HAP-1 (cell line): ENCODE measurements around the gene PLEKHA4.
A peak's percentile ranks its signal among the peaks of the same experiment; 100 is the strongest.
"Not testable (repeated sequence)": the region's sequence is repeated elsewhere in the genome, so short reads cannot be mapped to it uniquely, and the experiment has no call there.

Experiments used
- DNase-seq, 2 experiments: peaks; one replicate each; pipeline ENCODE4 v3.0.0-alpha.2; 2016 to 2020; ENCODE audit warnings: low spot score in 2 of 2
- H3K27me3 ChIP-seq: fragments of 250-450 bp; sonication (Bioruptor Pico); 2 replicates; pipeline ENCODE4 v1.5.1; 2020; ENCODE audit warnings: low read depth, mild to moderate bottlenecking, moderate library complexity
- H3K36me3 ChIP-seq: fragments of 250-450 bp; sonication (Bioruptor Pico); replicated peaks from 2 replicates; pipeline ENCODE4 v1.5.1; 2020; ENCODE audit warnings: mild to moderate bottlenecking
- H3K4me1 ChIP-seq: fragments of 250-450 bp; sonication (Bioruptor Pico); 2 replicates; pipeline ENCODE4 v1.5.1; 2020; ENCODE audit warnings: mild to moderate bottlenecking
- H3K4me3 ChIP-seq: fragments of 250-450 bp; sonication (Bioruptor Pico); 2 replicates; pipeline ENCODE4 v1.5.1; 2020; ENCODE audit warnings: mild to moderate bottlenecking, moderate library complexity
- H3K9me3 ChIP-seq: fragments of 250-450 bp; sonication (Bioruptor Pico); 2 replicates; pipeline ENCODE4 v1.5.1; 2020; ENCODE audit warnings: mild to moderate bottlenecking, moderate library complexity
- in situ Hi-C: fragments of 300-500 bp; cut with MboI; formaldehyde crosslinking; loops from 3 replicates; pipeline ENCODE4 v1.14.3; 2020; ENCODE audit warnings: low sequenced_read_pairs, inconsistent platforms, mixed read lengths

PLEKHA4 gene

DNA sequence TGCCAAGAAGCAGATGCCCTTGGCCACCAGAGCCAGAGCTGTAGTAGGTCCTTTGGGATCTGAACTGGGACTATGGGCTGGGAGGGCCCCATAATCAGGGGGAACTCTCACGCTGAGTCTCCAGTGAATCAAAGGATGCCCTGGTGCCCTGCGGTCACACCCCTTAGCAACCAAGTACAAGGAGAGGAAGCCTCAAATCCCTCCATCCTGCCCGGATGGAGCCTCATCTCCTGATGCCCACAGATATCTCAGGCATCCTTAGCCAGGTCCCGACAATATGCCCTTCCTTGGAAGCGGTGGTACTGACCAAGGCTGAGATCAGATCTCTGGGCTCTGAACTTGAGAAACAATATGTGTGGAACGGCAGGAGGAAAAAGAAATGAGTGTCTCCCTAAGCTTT is 1.7 kb downstream of the PLEKHA4 start:
- in situ Hi-C loops: no loop called here

GRCh38 chr19:48862827-48863226 is 5.6 kb downstream of the PLEKHA4 start:
- Histone ChIP-seq H3K27me3 (no peaks in the 10 kb centered on the region), H3K4me3 (no peak overlapping the region), H3K36me3 (no peaks in the 10 kb centered on the region), H3K4me1 (peaks cover 3% of the 10 kb centered on the region), H3K9me3 (no peaks in the 10 kb centered on the region)
- DNase-seq: no peak
- in situ Hi-C loops: no loop called here

More for the DNA sequence above, 1.7 kb downstream of the PLEKHA4 start:
- Histone ChIP-seq H3K4me1 (peaks cover 10% of the 10 kb centered on the region), H3K4me3 (no peak overlapping the region), H3K36me3 (no peaks in the 10 kb centered on the region), H3K27me3 (no peaks in the 10 kb centered on the region), H3K9me3 (no peaks in the 10 kb centered on the region)
- DNase-seq: no peak

GRCh38 chr19:48861313-48861712 is 7.1 kb downstream of the PLEKHA4 start:
- in situ Hi-C loops: no loop called here
- no peaks in the 10 kb centered on the region for H3K27me3 ChIP-seq
- H3K4me1 ChIP-seq: no peaks in the 10 kb centered on the region; the same call in 1 of the 2 replicates
- no peaks in the 10 kb centered on the region for H3K9me3 ChIP-seq
- no peak for DNase-seq
- H3K4me3 ChIP-seq: no peak overlapping the region
- H3K36me3 ChIP-seq: no peaks in the 10 kb centered on the region

DNA sequence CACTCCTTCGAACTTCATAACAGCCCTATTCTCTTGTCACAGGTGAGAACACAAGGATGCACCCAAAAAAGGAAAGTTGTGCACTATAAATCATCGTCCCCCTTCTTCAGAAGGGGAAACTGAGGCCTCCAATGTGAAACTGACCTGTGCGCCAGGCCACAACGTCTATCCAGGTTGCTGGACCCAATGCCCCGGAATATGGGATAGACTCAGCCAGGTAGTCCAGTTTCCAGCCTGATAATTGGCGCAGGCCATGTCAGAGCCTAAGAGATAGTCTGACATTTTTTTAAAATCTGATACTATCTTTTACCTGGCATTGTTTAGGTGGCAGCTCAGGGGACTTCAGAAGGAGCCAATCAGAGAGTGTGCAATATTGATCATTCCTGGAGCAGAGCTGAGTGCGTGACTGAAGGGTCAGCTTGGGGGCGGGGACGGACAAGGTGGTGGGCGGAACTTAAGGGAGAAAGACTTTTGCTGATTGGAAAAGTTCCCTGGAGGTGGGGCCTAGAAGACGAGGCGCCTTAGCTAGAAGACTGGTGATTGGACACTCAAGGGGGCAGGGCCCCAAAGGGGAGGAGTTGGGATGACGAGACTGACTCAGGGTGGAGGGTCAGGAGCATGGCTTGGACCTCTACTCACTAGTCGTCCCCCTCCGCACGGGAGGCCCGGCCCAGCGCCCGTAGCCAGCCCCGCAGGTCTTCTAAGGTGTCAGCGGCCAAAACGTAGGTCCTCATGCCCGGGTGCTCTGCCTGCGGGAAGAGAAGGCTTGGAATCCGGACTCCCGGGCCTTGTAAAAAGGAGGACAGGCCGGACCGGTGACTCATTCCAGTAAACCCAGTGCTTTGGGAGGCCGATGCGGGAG is 8.5 kb downstream of the PLEKHA4 start:
- Histone ChIP-seq H3K9me3 (no peaks in the 10 kb centered on the region), H3K4me1 (no peaks in the 10 kb centered on the region; the same call in 1 of the 2 replicates), H3K27me3 (no peaks in the 10 kb centered on the region), H3K4me3 (peak overlapping the region; percentile 35), H3K36me3 (no peaks in the 10 kb centered on the region)
- in situ Hi-C loops: no loop called here
- peak in 1 of 2 experiments; percentile 72 for DNase-seq

DNA sequence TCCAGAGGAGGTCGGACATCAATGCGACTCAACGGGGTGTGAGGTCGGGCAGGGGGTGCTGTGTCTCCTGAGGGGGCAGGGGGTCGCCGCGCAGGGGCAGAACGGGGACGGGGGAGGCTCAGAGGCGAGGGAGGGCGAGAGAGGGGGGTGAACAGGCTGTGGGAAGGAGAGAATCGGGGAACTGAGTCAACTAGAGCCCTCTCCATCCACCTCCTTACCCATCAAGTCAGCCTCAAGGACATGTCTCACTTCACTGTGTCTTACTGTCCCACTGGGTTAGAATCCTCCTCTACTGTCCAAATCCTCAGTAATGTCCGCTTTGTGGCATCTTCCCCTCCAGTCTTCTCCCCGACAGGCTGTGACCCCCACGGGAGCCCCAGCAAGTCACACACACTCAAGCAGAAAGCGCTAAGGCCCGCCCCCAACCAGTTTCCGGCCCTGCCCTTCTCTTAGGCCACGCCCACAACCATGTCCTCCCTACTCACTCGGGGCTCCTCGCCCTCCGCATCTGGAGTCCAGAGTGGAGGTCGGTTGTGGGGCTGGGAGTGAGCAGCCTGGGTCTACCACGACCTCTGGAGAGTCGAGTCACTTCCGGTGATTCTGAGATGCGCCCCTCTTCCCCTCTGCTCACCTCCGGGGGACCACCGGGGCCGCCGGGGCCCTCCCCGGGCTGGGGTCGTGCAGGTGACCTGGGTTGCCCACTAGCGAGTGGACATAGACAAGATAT is 9.3 kb downstream of the PLEKHA4 start:
- peak overlapping the region; percentile 35 for H3K4me3 ChIP-seq
- DNase-seq: peak; percentile 53 to 89

DNA sequence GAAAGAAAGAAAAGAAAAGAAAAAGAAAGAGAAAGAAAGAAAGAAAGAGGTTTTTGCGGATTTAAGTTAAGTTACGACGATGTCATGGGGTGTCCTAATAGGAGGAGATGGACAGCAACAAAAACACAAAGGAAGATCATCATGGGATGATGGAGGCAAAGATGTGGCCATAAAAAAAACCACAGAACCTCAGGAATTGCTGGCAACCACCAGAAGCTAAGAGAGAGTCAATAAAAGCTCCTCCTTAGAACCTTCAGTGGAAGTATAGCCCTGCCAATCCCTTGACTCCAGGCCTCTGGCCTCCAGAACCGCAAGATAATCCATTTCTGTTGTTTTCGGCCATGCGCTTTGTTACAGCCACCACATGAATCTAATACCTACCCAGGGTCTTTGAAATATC is 11.5 kb downstream of the PLEKHA4 start:
- Histone ChIP-seq H3K4me3 (no peak overlapping the region), H3K9me3 (no peaks in the 10 kb centered on the region), H3K36me3 (no peaks in the 10 kb centered on the region), H3K4me1 (no peaks in the 10 kb centered on the region; the same call in 1 of the 2 replicates), H3K27me3 (no peaks in the 10 kb centered on the region)
- in situ Hi-C loops: no loop called here
- DNase-seq: no peak

More for the DNA sequence above, 9.3 kb downstream of the PLEKHA4 start:
- no peaks in the 10 kb centered on the region; the same call in 1 of the 2 replicates for H3K4me1 ChIP-seq
- no peaks in the 10 kb centered on the region for H3K27me3 ChIP-seq
- H3K9me3 ChIP-seq: no peaks in the 10 kb centered on the region
- in situ Hi-C loops: no loop called here
- no peaks in the 10 kb centered on the region for H3K36me3 ChIP-seq

DNA sequence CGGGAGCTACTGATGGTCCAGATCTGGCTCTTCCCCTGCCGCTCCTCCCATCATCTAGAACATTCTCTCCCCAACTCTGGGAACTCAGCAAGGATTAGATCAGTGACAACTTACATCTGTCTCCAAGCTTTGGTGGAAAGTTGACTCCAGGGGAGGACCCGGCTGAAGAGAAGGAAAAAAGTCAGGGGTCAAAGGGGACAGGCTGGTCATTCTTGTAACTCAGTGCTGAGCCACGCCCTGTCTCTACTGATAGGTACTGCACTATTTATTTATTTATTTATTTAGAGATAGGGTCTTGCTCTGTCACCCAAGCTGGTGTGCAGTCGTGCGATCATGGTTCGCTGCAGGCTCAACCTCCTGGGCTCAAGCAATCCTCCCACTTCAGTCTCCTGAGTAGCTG is 14.3 kb downstream of the PLEKHA4 start:
- no peaks in the 10 kb centered on the region for H3K9me3 ChIP-seq
- no peak for DNase-seq
- in situ Hi-C loops: no loop called here
- H3K4me3 ChIP-seq: no peak overlapping the region
- no peaks in the 10 kb centered on the region for H3K27me3 ChIP-seq
- no peaks in the 10 kb centered on the region for H3K36me3 ChIP-seq
- H3K4me1 ChIP-seq: no peaks in the 10 kb centered on the region; the same call in 1 of the 2 replicates

GRCh38 chr19:48853483-48853882 is 14.9 kb downstream of the PLEKHA4 start:
- H3K4me1 ChIP-seq: no peaks in the 10 kb centered on the region; the same call in 1 of the 2 replicates
- no peak overlapping the region for H3K4me3 ChIP-seq
- no peaks in the 10 kb centered on the region for H3K27me3 ChIP-seq
- no peaks in the 10 kb centered on the region for H3K9me3 ChIP-seq
- no peaks in the 10 kb centered on the region for H3K36me3 ChIP-seq
- no peak for DNase-seq
- in situ Hi-C loops: no loop called here

- H3K36me3 ChIP-seq: no peaks in the 10 kb centered on the region
- in situ Hi-C loops: no loop called here
- H3K9me3 ChIP-seq: no peaks in the 10 kb centered on the region
- no peaks in the 10 kb centered on the region for H3K4me1 ChIP-seq
- DNase-seq: no peak
- no peaks in the 10 kb centered on the region for H3K27me3 ChIP-seq
- H3K4me3 ChIP-seq: no peak overlapping the region
These were observed 16.1 kb downstream of the PLEKHA4 start for GRCh38 chr19:48852292-48852691.

DNA sequence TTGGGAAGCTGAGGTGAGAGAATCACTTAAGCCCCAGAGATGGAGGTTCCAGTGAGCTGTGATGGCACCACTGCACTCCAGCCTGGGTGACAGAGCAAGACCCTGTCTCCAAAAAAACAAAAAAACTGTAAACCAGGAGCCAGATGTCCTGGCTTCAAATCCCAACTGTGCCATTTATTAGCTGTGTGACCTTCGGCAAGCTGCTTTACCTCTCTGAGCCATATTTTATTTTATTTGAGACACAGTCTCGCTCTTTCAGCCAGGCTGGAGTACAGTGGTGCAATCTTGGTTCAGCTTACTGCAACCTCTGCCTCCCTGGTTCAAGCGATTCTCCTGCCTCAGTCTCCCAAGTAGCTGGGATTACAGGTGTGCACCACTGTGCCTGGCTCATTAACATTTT is 21.8 kb downstream of the PLEKHA4 start:
- DNase-seq, H3K9me3 ChIP-seq, in situ Hi-C loops, H3K4me3 ChIP-seq, H3K36me3 ChIP-seq, H3K27me3 ChIP-seq, H3K4me1 ChIP-seq: not testable (repeated sequence)

DNA sequence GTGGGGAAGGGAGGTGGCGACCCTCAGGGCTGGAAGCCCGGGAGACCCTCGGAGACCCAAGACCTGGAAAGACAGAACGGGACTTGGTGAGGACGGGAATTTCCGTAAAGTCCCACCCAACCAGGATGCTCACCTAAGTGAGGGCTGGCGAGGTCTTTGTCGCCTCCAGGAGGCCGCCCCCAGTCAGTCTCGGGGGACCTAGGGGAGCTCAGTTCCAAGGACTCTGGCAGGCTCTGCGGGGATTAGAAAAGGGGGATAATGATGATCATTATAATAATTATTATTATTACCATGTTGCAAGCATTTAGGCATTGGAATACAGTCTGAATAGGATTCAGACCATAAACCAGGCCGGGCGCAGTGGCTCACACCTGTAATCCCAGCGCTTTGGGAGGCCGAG is 23.0 kb downstream of the PLEKHA4 start:
- in situ Hi-C loops: no loop called here
- no peak overlapping the region for H3K4me3 ChIP-seq

DNA sequence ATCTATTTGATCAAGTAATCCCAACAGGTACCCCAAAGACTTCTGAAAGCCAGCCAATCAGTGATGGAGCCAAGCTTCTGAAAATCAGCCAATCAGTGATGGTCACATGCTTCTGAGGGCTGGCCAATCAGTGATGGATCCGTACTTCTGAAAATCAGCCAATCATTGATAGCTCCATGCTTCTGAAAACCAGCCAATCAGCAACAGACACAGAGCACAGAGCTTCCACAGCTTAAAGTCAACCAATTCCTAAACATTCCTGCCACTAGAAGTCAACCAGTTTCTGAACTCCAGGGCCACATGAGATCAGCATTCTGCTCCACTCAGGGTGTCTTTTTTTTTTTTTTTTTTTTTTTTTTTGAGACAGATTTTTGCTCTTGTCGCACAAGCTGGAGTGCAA is 23.9 kb downstream of the PLEKHA4 start:
- Histone ChIP-seq H3K4me1 (no peaks in the 10 kb centered on the region), H3K36me3 (no peaks in the 10 kb centered on the region), H3K4me3 (no peak overlapping the region), H3K27me3 (no peaks in the 10 kb centered on the region), H3K9me3 (no peaks in the 10 kb centered on the region)
- DNase-seq: peak in 1 of 2 experiments; percentile 40
- in situ Hi-C loops: no loop called here

More for the DNA sequence above, 23.0 kb downstream of the PLEKHA4 start:
- Histone ChIP-seq H3K27me3 (no peaks in the 10 kb centered on the region), H3K36me3 (no peaks in the 10 kb centered on the region), H3K9me3 (no peaks in the 10 kb centered on the region), H3K4me1 (no peaks in the 10 kb centered on the region)
- no peak for DNase-seq

DNA sequence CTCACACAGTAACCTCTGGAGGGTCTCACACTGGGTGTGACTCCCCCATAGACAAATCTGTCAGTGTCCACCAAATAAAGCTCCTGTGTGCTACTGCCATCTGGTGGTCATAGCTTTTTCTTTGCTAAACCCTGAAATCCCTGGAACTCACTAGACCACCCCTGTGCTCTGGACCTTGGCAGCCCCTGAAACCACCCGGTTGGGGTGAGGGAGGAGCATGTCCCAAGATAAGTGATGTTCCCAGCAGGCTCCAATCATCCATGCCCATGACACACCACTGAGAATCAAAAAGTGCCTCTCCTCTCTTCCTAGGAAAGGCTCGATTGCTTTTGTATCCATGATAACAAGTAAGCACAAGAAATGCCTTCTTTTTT is 25.6 kb downstream of the PLEKHA4 start:
- no peaks in the 10 kb centered on the region for H3K27me3 ChIP-seq
- in situ Hi-C loops: no loop called here
- H3K36me3 ChIP-seq: no peaks in the 10 kb centered on the region
- H3K4me1 ChIP-seq: no peaks in the 10 kb centered on the region
- no peaks in the 10 kb centered on the region for H3K9me3 ChIP-seq
- peak; percentile 58 to 76 for DNase-seq
- no peak overlapping the region for H3K4me3 ChIP-seq

- in situ Hi-C loops: no loop called here
- H3K27me3 ChIP-seq: no peaks in the 10 kb centered on the region
- no peak for DNase-seq
These were observed 26.8 kb downstream of the PLEKHA4 start for GRCh38 chr19:48841571-48841970.

More at GRCh38 chr19:48841571-48841970, 26.8 kb downstream of the PLEKHA4 start:
- Histone ChIP-seq H3K9me3 (no peaks in the 10 kb centered on the region), H3K4me1 (no peaks in the 10 kb centered on the region), H3K36me3 (no peaks in the 10 kb centered on the region), H3K4me3 (no peak overlapping the region)
